ENCODE data around the gene CDC26. TPM values are rescaled to one million over a fixed set of nuclear protein-coding genes. Genes with fewer than 3 reads are reported as not detected.

CDC26 gene
- 10 to 100 TPM; 47.0 to 47.9 TPM for total RNA-seq

DNA sequence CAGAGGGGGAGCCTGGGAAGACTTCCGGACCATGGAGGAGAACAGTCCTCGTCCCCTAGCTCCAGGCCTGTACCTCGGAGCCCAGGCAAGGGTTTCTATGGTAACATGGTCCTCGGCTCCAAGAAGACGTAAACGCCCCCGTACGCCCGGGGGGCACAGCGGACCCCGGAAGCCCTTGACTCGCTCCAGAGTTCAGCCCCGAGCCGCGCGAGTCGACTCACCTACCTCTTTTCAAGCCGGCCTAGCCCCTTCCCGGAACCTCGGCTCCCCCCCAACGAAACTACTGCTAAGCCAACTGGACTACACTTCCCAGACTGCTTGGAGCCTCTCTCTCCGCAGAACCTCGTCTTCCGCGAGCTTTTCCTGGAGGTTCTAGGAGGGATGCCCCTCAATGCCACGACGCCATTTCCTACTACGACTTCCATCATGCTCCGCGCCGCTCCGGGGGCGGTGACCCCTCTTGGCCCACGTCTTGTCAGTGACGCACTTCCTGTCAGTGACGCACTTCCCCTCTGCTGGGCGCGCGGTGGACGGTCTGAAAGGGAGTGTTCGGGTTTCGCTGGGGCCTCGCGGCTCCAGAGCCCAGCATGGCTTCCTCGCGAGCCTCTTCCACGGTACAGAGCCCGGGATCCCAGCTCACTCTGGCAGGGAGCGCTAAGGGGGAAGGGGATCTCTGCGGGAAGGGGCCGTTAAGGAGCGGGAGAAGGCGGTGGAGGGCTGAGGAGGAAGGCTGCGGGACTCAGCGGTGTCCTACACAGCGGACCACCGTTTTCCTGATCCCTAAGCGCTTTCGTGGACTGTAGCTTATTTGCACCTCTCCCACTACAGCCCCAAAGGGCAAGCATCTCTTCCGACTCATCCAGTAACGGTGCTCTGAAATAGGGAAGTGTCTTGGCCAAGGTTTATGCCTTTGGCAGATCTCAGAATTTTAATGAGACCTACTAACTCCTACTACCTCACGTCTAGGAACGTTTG, at the start of gene CDC26, which contains the start of gene PRPF4:
Gene CDC26, minus strand, starts transcription at position 416 of the 975 bp plus-strand sequence. CDS start 3,065 bp downstream, outside the sequence.
Gene PRPF4, plus strand, starts transcription at position 502 of the 975 bp plus-strand sequence. Its CDS starts 86 bp downstream, at position 588.
- H3K9me3 Mint-ChIP-seq: no peaks in the 10 kb centered on the region
- peak; percentile 97 for ATAC-seq (replicated peaks)
- H3K27me3 Mint-ChIP-seq: no peaks in the 10 kb centered on the region
- H3K36me3 Mint-ChIP-seq (ENCODE audit: low read depth): peaks cover 26% of the 10 kb centered on the region
- no peak within 1 kb of the TSS for H3K4me3 Mint-ChIP-seq
- peaks cover 27% of the 10 kb centered on the region for H3K4me1 Mint-ChIP-seq
- H3K27ac Mint-ChIP-seq: no peak within 1 kb of the TSS

DNA sequence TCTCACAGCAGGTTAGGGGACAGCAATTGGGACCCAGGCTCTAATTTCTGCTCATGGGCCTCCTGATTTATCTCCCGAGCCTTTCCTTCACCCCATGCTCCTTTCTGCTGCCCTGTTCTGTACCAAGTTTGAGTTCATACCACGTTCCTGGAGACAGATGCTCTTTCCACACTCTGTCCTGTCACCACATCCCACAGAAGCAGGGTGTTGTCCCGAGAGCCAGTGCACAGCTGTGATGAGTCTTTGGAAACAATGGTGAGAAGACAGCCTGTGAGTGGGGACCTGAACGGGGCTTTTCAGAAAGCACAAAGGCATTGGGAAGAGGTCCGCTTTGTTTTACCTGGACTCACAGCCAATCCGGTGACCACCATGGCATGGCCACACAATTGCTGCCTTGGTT, 47.3 kb upstream of the CDC26 start:
- no peak for ATAC-seq (replicated peaks)
- H3K27me3 Mint-ChIP-seq: no peaks in the 10 kb centered on the region
- H3K36me3 Mint-ChIP-seq (ENCODE audit: low read depth): no peaks in the 10 kb centered on the region
- H3K4me3 Mint-ChIP-seq: no peak overlapping the region
- H3K9me3 Mint-ChIP-seq: no peaks in the 10 kb centered on the region
- H3K4me1 Mint-ChIP-seq: no peaks in the 10 kb centered on the region
- no peak overlapping the region for H3K27ac Mint-ChIP-seq

DNA sequence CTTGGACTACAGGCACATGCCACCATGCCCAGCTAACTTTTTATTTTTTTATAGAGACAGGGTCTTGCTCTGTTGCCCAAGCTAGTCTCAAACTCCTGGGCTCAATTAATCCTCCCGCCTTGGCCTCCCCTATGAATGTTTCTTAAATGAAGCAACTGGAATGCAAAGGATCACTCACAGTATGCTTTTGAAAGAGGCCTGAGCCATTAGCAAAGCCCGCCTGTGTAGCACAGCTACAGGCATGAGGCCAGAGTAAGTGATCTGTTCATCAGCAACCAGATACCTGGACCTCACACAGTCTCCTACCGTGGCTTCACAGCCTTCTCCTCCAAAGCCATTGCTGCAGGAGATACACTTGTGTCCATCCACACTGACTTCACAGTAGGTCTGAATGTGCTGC, 44.7 kb upstream of the CDC26 start:
- Mint-ChIP-seq H3K27me3 (peaks cover 3% of the 10 kb centered on the region), H3K9me3 (no peaks in the 10 kb centered on the region), H3K4me3 (no peak overlapping the region), H3K27ac (no peak overlapping the region), H3K4me1 (no peaks in the 10 kb centered on the region), H3K36me3 (ENCODE audit: low read depth) (no peaks in the 10 kb centered on the region)
- ATAC-seq (replicated peaks): no peak

DNA sequence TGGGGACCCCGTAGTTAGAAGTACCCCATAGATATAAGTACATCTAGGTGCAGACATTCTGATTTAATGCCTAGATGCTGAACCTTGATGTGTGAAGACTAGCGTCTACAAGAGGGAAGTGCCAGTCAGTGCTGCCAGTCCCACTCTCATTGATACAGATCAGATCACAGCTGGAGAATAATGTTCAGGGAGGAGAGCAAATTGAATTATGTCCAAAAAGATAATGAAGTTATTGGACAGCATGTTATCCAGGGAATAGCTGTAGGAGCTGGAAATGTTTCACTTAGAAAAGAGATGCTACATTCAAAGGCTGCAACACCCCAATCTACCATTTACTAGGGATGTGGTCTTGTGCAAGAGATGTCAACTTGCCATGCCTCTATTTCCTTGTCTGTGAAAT, 43.7 kb upstream of the CDC26 start:
- H3K4me1 Mint-ChIP-seq: no peaks in the 10 kb centered on the region
- H3K27ac Mint-ChIP-seq: no peak overlapping the region
- H3K9me3 Mint-ChIP-seq: no peaks in the 10 kb centered on the region
- no peaks in the 10 kb centered on the region for H3K36me3 Mint-ChIP-seq (ENCODE audit: low read depth)
- no peak for ATAC-seq (replicated peaks)
- H3K27me3 Mint-ChIP-seq: peaks cover 3% of the 10 kb centered on the region
- no peak overlapping the region for H3K4me3 Mint-ChIP-seq

DNA sequence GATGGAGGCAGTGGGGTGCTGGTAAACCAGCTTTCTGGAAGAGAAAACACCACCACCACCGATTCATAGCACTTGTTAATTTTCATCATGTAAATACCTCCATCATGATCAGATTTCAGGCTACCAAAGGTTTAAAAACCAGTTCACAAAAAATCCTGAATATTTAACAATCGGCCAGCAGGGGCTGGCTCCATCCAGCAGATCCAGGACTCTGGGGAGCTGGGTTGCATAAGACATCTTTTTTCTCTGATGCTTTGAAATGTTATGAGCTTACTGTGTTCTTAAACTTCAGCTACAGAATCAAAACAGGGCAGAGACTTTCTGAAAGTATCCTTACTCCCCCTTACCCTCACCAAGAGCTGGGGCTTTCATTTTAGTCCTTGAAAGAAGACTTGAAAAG, 42.4 kb upstream of the CDC26 start:
- no peak for ATAC-seq (replicated peaks)
- H3K4me3 Mint-ChIP-seq: no peak overlapping the region
- no peak overlapping the region for H3K27ac Mint-ChIP-seq
- no peaks in the 10 kb centered on the region for H3K36me3 Mint-ChIP-seq (ENCODE audit: low read depth)
- H3K9me3 Mint-ChIP-seq: no peaks in the 10 kb centered on the region
- H3K27me3 Mint-ChIP-seq: peaks cover 3% of the 10 kb centered on the region
- H3K4me1 Mint-ChIP-seq: no peaks in the 10 kb centered on the region

DNA sequence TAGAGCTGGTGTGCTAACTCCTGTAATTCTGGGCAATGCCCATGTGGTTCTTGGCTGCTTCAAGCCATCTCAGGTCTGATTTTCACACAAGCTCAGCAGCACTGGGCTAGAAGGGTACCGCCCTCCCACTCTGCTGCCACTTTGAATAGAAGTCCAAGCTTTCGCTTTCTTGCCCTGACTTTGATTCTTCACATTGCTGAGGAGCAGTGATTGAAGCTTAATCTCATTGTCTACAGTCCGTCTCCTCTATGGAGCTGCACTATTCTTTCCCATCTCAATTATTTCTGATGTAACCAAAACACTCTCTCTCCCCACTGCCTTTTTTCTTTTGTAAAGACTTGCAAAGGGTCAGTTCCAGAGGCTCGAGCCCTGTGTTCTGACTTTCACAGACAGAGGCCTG, 40.7 kb upstream of the CDC26 start:
- no peak overlapping the region for H3K4me3 Mint-ChIP-seq
- no peaks in the 10 kb centered on the region for H3K36me3 Mint-ChIP-seq (ENCODE audit: low read depth)
- ATAC-seq (replicated peaks): no peak
- no peaks in the 10 kb centered on the region for H3K9me3 Mint-ChIP-seq
- H3K27ac Mint-ChIP-seq: no peak overlapping the region
- H3K4me1 Mint-ChIP-seq: no peaks in the 10 kb centered on the region
- peaks cover 3% of the 10 kb centered on the region for H3K27me3 Mint-ChIP-seq

DNA sequence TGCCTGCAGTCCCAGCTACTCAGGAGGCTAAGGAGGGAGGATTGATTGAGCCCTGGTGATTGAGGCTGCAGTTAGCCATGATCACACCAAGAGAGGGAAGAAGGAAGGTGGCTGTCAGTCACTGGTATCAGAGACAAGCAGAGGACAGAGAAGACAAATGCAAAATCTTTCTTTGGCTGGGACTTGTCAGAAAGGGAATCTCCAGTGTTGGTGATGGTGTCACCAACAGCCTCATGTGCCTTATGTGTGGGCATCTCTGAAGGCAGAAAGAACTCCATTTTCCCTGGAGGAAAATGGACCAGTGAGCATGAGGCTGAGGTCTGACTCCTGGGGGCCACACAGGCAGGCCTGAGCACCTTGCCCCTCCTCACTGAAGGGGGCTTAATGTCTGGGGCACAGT, 39.9 kb upstream of the CDC26 start:
- no peak overlapping the region for H3K4me3 Mint-ChIP-seq
- H3K4me1 Mint-ChIP-seq: no peaks in the 10 kb centered on the region
- ATAC-seq (replicated peaks): no peak
- no peak overlapping the region for H3K27ac Mint-ChIP-seq
- H3K27me3 Mint-ChIP-seq: peaks cover 3% of the 10 kb centered on the region
- H3K36me3 Mint-ChIP-seq (ENCODE audit: low read depth): no peaks in the 10 kb centered on the region
- no peaks in the 10 kb centered on the region for H3K9me3 Mint-ChIP-seq

DNA sequence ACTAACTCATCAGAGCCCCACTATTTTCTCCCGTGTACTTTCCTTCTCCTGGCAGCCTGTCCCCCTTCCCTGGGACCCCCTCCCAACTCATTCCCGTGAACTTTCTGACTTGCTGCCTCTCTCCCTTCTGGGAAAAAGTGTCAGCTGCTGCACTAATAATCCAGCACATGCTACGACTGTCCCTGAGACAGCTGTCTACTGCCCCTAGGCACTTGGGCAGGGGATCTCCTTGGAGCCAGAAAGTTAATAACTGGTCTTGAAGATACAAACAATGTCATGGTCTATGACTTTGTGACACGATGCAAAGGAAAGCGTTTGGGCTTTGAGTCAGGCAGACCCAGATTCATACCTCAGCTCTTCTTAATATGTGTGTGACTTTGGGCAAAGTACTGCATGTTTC, 37.9 kb upstream of the CDC26 start:
- H3K4me3 Mint-ChIP-seq: no peak overlapping the region
- H3K4me1 Mint-ChIP-seq: no peaks in the 10 kb centered on the region
- no peak for ATAC-seq (replicated peaks)
- no peaks in the 10 kb centered on the region for H3K36me3 Mint-ChIP-seq (ENCODE audit: low read depth)
- H3K27ac Mint-ChIP-seq: no peak overlapping the region
- H3K9me3 Mint-ChIP-seq: no peaks in the 10 kb centered on the region
- H3K27me3 Mint-ChIP-seq: peaks cover 3% of the 10 kb centered on the region

DNA sequence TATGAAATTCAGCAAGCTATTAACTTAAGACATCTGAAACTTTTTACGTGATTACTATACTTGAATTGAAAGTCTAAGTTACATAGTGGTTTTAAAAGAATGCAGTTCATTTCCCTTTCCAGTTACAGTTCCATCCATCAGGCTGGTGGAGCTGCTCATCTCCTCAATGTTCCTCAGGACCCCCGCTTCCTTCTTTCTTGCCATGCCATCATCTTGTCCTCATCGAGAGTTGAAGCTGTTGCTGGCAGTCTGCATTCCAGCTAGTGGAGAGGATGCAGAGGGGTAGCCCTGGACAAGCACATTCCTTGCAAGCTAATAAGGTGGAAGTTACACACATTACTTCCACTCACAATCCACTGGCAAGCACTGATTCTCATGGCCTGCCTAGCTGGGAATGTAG, 36.6 kb upstream of the CDC26 start:
- no peak overlapping the region for H3K4me3 Mint-ChIP-seq
- H3K36me3 Mint-ChIP-seq (ENCODE audit: low read depth): no peaks in the 10 kb centered on the region
- H3K4me1 Mint-ChIP-seq: no peaks in the 10 kb centered on the region
- H3K27ac Mint-ChIP-seq: no peak overlapping the region
- no peak for ATAC-seq (replicated peaks)
- H3K9me3 Mint-ChIP-seq: no peaks in the 10 kb centered on the region
- peaks cover 3% of the 10 kb centered on the region for H3K27me3 Mint-ChIP-seq

DNA sequence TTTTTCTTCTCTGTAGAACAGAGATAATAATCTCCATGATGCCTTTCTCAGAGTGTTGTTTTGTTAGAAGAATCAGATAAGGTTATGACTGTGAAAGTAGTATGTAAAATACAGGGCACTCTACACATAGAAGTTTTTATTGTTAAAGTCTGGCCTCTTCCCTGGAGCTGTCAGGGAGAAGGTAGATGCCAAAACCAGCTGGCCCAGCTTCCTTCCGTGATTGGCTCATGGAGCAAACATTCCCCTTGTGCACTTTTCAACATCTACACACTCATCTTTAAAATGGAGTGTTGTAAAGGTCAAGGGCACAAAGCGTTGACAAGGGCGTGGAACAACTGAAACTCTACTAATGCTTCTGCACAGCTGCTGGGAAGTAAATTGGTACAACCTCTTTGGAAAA, 35.2 kb upstream of the CDC26 start:
- ATAC-seq (replicated peaks): no peak
- no peak overlapping the region for H3K27ac Mint-ChIP-seq
- H3K4me3 Mint-ChIP-seq: no peak overlapping the region
- H3K36me3 Mint-ChIP-seq (ENCODE audit: low read depth): no peaks in the 10 kb centered on the region
- H3K27me3 Mint-ChIP-seq: peaks cover under 1% of the 10 kb centered on the region
- H3K9me3 Mint-ChIP-seq: no peaks in the 10 kb centered on the region
- H3K4me1 Mint-ChIP-seq: no peaks in the 10 kb centered on the region

DNA sequence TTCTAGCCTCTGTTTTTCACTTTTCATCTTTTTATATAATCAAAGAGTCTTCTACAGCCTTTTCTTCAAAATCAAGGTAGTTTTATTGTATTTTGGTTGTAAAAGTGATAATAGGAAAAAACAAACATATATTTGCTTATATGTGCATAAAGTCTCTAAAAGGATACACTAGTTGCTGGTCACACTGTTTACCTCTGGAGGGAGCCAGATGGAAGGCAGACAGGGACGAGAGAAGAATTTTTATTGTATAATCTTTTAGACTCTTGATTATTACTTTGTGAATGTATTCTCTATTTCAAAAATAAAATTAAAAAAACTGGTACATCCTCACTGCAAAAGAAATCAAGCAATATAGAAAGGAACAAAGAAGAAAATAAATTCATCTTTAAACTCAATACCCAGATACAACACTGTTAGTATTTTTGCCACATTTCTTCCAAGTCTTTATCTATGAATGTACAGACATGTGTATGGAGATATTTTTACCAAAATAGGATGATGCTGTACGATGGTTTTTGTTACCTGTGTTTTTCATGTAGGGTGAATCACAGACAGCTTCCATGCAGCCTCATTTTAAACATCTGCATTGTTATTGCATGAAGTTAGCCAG, 33.9 kb upstream of the CDC26 start:
- no peak overlapping the region for H3K27ac Mint-ChIP-seq
- H3K36me3 Mint-ChIP-seq (ENCODE audit: low read depth): no peaks in the 10 kb centered on the region
- H3K4me1 Mint-ChIP-seq: no peaks in the 10 kb centered on the region
- H3K27me3 Mint-ChIP-seq: peaks cover 3% of the 10 kb centered on the region
- ATAC-seq (replicated peaks): peak; percentile 54
- H3K4me3 Mint-ChIP-seq: no peak overlapping the region
- no peaks in the 10 kb centered on the region for H3K9me3 Mint-ChIP-seq

DNA sequence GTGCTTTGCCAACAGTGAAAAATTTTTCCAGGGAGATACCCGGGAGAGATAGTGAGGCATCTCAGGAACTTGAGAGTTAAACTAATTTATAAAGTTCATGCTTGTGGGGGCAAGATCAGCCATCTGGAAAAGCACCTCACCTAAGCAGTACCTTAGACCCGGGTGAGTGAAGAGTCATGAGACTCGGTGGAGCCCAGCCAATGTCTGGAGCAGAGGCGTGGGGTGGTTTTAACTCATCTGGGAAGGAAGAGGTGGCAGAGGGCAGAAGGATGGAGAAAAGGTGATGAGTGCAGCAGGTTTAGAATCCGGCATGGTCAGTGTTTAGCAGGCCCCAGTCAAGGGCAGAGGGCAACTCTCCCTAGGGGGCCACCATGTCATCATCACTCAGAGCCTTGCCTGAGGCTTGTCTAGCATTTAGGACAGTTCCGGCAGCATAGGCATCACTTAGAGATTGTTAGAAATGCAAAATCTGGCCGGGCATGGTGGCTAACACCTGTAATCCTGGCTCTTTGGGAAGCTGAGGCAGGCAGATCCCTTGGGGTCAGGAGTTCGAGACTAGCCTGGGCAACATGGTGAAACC, 32.1 kb upstream of the CDC26 start:
- Mint-ChIP-seq H3K36me3 (ENCODE audit: low read depth) (no peaks in the 10 kb centered on the region), H3K4me3 (no peak overlapping the region), H3K27me3 (peaks cover 3% of the 10 kb centered on the region), H3K9me3 (no peaks in the 10 kb centered on the region), H3K27ac (no peak overlapping the region), H3K4me1 (no peaks in the 10 kb centered on the region)
- no peak for ATAC-seq (replicated peaks)

DNA sequence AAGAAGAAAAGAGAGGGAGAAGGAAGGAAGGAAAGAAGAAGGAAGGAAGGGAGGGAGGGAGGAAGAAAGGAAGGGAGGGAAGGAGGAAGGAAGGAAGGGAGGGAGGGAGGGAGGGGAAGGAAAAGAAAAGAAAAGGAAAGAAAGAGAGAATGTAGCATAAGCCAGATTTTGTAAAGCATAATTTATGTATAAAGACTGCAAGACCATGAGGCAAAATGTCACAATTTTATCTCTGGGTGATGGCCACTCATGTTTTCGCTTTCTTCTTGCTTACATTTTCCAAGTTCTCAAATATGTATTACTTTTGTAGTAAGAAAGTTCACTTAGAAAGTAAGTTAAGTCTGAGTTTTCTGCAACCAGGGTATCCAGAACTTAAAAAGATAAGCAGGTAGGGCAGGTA, 31.2 kb upstream of the CDC26 start:
- H3K4me1 Mint-ChIP-seq: no peaks in the 10 kb centered on the region
- no peaks in the 10 kb centered on the region for H3K36me3 Mint-ChIP-seq (ENCODE audit: low read depth)
- no peaks in the 10 kb centered on the region for H3K9me3 Mint-ChIP-seq
- ATAC-seq (replicated peaks): no peak
- no peak overlapping the region for H3K27ac Mint-ChIP-seq
- peaks cover 8% of the 10 kb centered on the region for H3K27me3 Mint-ChIP-seq
- H3K4me3 Mint-ChIP-seq: no peak overlapping the region

DNA sequence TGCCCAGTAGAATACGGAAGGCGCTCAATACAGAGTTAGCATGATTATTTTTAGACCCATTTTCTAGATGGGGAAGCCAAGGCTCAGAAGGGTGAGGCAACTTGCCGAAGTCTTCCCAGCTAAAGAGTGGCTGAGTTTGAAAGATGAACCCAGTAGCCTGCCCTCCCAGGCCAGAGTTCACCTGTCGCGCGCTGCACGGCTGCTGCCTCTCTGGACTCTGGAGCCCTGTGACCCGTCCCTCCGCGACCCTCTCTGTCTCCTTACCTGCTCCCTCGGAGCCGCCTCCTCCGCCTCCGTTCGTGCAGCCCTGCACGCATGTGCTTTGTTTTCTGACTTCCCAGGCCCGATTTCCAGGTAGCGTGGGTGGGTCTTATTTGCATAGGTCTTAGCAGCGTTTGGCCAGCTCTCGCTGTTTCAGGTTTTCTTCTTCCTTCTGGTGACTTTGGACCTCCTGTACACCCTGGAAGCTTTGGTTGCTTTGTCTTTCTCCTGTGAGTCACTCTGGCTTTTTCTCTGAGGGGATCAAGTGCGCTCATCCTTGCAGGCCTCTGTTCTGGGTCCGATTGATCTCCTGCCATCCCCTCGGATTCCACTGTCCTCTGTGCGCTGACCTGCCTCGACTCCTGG, 27.5 kb upstream of the CDC26 start, which contains the start of gene RNF183:
Gene RNF183, minus strand, starts transcription at position 585 of the 627 bp plus-strand sequence. CDS start 5,192 bp downstream, outside the sequence.
- H3K9me3 Mint-ChIP-seq: no peaks in the 10 kb centered on the region
- H3K27ac Mint-ChIP-seq: no peak within 1 kb of the TSS
- H3K36me3 Mint-ChIP-seq (ENCODE audit: low read depth): no peaks in the 10 kb centered on the region
- peak within 1 kb of the TSS; percentile 10 for H3K4me3 Mint-ChIP-seq
- peaks cover 8% of the 10 kb centered on the region for H3K4me1 Mint-ChIP-seq
- peak; percentile 26 for ATAC-seq (replicated peaks)
- H3K27me3 Mint-ChIP-seq: peaks cover 16% of the 10 kb centered on the region

Data from activated T-helper 17 cell treated with anti-CD3 and anti-CD28 coated beads, Interleukin-2, amount 50 U/mL, for 72 hours (primary cell).